ENCODE measurements around the gene LCP2. TPM values are rescaled to one million over a fixed set of nuclear protein-coding genes. Genes with fewer than 3 reads are reported as not detected.
A peak's percentile ranks its signal among the peaks of the same experiment; 100 is the strongest.

LCP2 gene
- total and polyA plus RNA-seq, 12 donors = 2.7 to 35.1 (median 4.6) TPM

DNA sequence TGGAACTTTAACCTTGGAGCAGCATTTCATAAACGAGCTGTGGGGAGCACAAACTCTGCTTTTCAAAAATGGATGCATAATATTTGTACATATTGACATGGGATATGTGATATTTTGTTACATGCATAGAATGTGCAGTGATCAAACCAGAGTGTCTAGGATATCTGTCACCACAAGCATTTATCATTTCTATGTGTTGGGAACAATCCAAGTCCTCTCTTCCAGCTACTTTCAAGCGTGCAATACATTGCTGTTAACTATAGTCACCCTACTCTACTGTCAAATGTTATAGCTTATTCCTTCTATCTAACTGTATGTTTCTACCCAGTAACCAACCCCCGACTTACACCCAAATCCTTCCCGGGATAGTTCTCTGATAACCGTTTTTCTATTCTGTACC lies 79.7 kb downstream of the LCP2 start:
- H3K27ac ChIP-seq = no peak overlapping the region
- intact Hi-C loops (cut with DNase I) = loop anchor here in 1 of 10 donors (2.0 kb wide), 1 partner anchor 117 kb away; no protein-coding TSS in a partner anchor
- H3K9me3 ChIP-seq = no peaks in the 10 kb centered on the region
- no peak for DNase-seq
- peaks cover 0 to 15% (median 6%) of the 10 kb centered on the region in 9 donors for H3K4me1 ChIP-seq
- no peak overlapping the region for H3K4me3 ChIP-seq
- ATAC-seq = no peak
- WGBS, 2 donors = 76 to 84% methylated on average over 5 of the region's 5 CpGs
- H3K27me3 ChIP-seq = peaks cover 0 to 4% (median 0%) of the 10 kb centered on the region in 7 donors
- TF ChIP-seq, protein P1, sequence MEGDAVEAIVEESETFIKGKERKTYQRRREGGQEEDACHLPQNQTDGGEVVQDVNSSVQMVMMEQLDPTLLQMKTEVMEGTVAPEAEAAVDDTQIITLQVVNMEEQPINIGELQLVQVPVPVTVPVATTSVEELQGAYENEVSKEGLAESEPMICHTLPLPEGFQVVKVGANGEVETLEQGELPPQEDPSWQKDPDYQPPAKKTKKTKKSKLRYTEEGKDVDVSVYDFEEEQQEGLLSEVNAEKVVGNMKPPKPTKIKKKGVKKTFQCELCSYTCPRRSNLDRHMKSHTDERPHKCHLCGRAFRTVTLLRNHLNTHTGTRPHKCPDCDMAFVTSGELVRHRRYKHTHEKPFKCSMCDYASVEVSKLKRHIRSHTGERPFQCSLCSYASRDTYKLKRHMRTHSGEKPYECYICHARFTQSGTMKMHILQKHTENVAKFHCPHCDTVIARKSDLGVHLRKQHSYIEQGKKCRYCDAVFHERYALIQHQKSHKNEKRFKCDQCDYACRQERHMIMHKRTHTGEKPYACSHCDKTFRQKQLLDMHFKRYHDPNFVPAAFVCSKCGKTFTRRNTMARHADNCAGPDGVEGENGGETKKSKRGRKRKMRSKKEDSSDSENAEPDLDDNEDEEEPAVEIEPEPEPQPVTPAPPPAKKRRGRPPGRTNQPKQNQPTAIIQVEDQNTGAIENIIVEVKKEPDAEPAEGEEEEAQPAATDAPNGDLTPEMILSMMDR (IDR thresholded peaks at IDR 0.05) = no peak
- no peaks in the 10 kb centered on the region for H3K36me3 ChIP-seq

DNA sequence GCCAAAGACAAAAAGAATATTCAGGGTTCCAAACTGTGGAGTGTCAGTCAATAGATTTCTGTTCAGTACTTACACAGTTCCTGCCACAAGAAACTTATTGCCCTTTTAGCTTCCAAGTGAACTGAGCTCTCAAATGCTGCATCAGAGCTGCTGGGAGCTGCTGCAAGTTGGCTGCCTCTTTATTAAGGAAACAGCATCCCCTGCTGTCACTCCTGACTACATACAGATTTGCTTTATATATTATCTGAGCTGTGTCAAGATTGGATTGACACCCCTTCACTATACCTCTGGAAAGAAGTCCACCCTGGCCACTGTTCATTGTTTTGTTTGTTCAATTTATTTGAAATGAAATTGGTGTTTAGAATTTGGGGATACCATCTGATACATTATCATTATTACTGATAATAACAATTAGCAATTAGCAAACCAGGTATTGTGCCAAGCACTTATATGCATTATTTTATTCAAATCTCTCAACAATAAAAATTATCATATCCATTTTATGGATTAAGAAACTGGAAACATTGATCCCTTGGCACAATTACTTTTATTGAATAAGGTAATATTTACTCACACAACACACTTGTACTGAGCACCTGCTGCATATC lies 81.2 kb downstream of the LCP2 start:
- Histone ChIP-seq H3K9me3 (no peaks in the 10 kb centered on the region), H3K27ac (no peak overlapping the region), H3K4me1 (peaks cover 0 to 6% (median 0%) of the 10 kb centered on the region in 9 donors), H3K4me3 (no peak overlapping the region), H3K27me3 (peaks cover 0 to 9% (median 0%) of the 10 kb centered on the region in 7 donors), H3K36me3 (no peaks in the 10 kb centered on the region)
- peak in 2 of 8 donors; percentile 41 to 55 for ATAC-seq
- intact Hi-C loops (cut with DNase I) = loop anchor here in 2 of 10 donors (1.0 to 2.0 kb wide), 2 partner anchors 116 kb away; no protein-coding TSS in a partner anchor
- peak in 1 of 2 donors; percentile 23 for DNase-seq
- TF ChIP-seq, protein P1 (IDR thresholded peaks at IDR 0.05) = peak in 8 of 9 donors; percentile 18 to 61 (median 55)

DNA sequence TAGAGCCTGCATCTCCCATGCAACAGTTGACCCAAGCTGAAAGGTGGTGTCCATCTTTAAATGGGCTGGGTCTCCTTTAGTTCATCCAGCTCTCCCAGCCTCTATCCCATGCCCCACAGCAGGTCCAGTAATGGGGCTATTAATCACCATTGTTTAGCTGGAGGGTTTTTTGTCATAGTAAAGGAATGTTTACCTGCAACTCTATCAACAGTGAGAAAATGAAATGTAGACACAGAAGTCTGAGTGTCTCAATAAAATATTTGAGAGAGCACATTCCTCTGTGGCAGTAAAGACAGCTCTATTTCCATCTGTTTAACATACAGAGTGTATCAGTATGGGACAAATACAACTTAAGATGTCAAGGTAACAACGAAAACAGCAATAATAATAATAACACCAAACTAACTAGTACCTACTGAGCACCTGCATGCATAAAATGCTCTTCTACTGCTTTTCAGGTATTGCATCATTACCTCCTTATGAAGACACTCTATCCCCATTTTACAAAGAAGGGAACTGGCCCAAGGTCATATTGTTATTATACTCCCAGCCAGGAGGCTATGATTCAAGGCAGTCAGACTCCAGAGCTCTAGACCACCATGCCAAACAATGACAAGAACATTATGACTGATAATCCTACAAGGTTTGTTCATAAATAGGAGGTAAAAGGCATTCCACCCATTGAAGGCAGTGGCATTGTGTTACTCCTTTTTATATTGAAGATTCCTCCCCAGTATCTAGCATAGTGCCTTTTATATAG lies 85.8 kb downstream of the LCP2 start:
- WGBS, 2 donors = 74 to 96% methylated on average over 1 of the region's 1 CpG
- Histone ChIP-seq H3K27ac (no peak overlapping the region), H3K4me1 (no peaks in the 10 kb centered on the region), H3K9me3 (peaks cover 0 to 4% (median 0%) of the 10 kb centered on the region in 11 donors), H3K4me3 (no peak overlapping the region), H3K27me3 (peaks cover 0 to 18% (median 4%) of the 10 kb centered on the region in 7 donors), H3K36me3 (no peaks in the 10 kb centered on the region)
- DNase-seq (no peak), ATAC-seq (no peak)
- TF ChIP-seq, protein P1 (IDR thresholded peaks at IDR 0.05) = no peak
- intact Hi-C loops (cut with DNase I) = loop anchor here in 1 of 10 donors (5.0 kb wide), 1 partner anchor 1076 kb away; no protein-coding TSS in a partner anchor

DNA sequence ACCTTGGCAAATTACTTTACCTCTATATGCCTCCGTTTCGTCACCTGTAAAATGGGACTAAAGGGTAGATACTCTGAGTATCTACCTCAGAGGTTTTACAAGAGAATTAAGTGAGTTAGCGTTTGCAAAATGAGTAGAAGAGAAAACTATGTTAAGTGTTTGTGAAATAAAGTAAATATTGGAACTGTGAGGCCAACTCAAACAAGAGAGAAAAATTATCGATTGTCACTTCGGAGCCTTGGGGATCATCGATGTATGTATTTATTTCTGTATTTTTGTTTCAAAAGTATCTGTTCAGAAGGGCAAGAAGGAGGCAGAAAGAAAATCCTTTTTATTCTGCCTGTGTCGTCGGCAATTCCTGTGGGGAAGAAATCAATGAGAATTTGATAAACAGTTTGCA lies 90.6 kb downstream of the LCP2 start:
- TF ChIP-seq, protein P1 (IDR thresholded peaks at IDR 0.05) = no peak
- no peak overlapping the region for H3K4me3 ChIP-seq
- WGBS, 2 donors = 93 to 94% methylated on average over 8 of the region's 8 CpGs
- peaks cover 0 to 4% (median 0%) of the 10 kb centered on the region in 11 donors for H3K9me3 ChIP-seq
- no peak overlapping the region for H3K27ac ChIP-seq
- H3K4me1 ChIP-seq = no peaks in the 10 kb centered on the region
- H3K27me3 ChIP-seq = peaks cover 0 to 22% (median 11%) of the 10 kb centered on the region in 7 donors
- H3K36me3 ChIP-seq = no peaks in the 10 kb centered on the region
- no peak for DNase-seq
- no peak for ATAC-seq
- intact Hi-C loops (cut with DNase I) = no loop called here
